ENCODE data around the gene SCN2B.

The SCN2B gene

GRCh38 chr11:118217575-118217974, 41.1 kb upstream of the SCN2B start:
- Histone ChIP-seq H3K27ac (ENCODE audit: extremely low read depth, low read depth, low read length) (no peak overlapping the region), H3K4me1 (ENCODE audit: control insufficient read depth, insufficient read depth, low read length) (no peaks in the 10 kb centered on the region), H3K9me3 (ENCODE audit: control insufficient read depth, insufficient read depth, low read depth, low read length) (no peaks in the 10 kb centered on the region), H3K4me3 (ENCODE audit: low read depth, low read length) (no peak overlapping the region), H3K36me3 (ENCODE audit: control insufficient read depth in 2 of 2, insufficient read depth in 1 of 2, low read length in 2 of 2) (no peaks in the 10 kb centered on the region)
- ChIA-PET CTCF (interaction anchor here (0.7 kb wide), 1 partner anchor 10 kb away, joined by 4 read pairs; no protein-coding TSS in a partner anchor), POLR2A (no interaction called here)
- TF ChIP-seq INSM2 (tag by site-specific recombination; IDR thresholded peaks at IDR 0.05) = no peak
- TF ChIP-seq SP2 (tag by site-specific recombination; IDR thresholded peaks at IDR 0.05) = no peak

GRCh38 chr11:118216621-118217481, 40.4 kb upstream of the SCN2B start:
- POLR2A ChIA-PET = no interaction called here
- 0 out of 2 replicates have a peak, but pooled peaks have one; percentile 7 for TF ChIP-seq ZIC2 (tag by site-specific recombination; IDR thresholded peaks at IDR 0.05)
- TF ChIP-seq YY1 (tag by site-specific recombination; IDR thresholded peaks at IDR 0.05) = no peak
- H3K9me3 ChIP-seq (ENCODE audit: control insufficient read depth, insufficient read depth, low read depth, low read length) = no peaks in the 10 kb centered on the region
- no peak overlapping the region for H3K27ac ChIP-seq (ENCODE audit: extremely low read depth, low read depth, low read length)
- no peaks in the 10 kb centered on the region for H3K4me1 ChIP-seq (ENCODE audit: control insufficient read depth, insufficient read depth, low read length)
- CTCF ChIA-PET = interaction anchor here (0.6 to 4.7 kb wide), 3 partner anchors 13 to 285 kb away, joined by 3 to 30 read pairs (median 3); no protein-coding TSS in a partner anchor
- no peaks in the 10 kb centered on the region for H3K36me3 ChIP-seq (ENCODE audit: control insufficient read depth in 2 of 2, insufficient read depth in 1 of 2, low read length in 2 of 2)
- H3K4me3 ChIP-seq (ENCODE audit: low read depth, low read length) = no peak overlapping the region

GRCh38 chr11:118215765-118216164, 39.3 kb upstream of the SCN2B start:
- Histone ChIP-seq H3K9me3 (ENCODE audit: control insufficient read depth, insufficient read depth, low read depth, low read length) (no peaks in the 10 kb centered on the region), H3K4me1 (ENCODE audit: control insufficient read depth, insufficient read depth, low read length) (no peaks in the 10 kb centered on the region), H3K36me3 (ENCODE audit: control insufficient read depth in 2 of 2, insufficient read depth in 1 of 2, low read length in 2 of 2) (no peaks in the 10 kb centered on the region), H3K27ac (ENCODE audit: extremely low read depth, low read depth, low read length) (no peak overlapping the region), H3K4me3 (ENCODE audit: low read depth, low read length) (no peak overlapping the region)
- ChIA-PET POLR2A (no interaction called here), CTCF (interaction anchor here (4.7 kb wide), 1 partner anchor 17 kb away, joined by 30 read pairs; no protein-coding TSS in a partner anchor)
- TF ChIP-seq ZBTB44 (tag by site-specific recombination; IDR thresholded peaks at IDR 0.05) = no peak
- no peak for TF ChIP-seq PRDM2 (tag by site-specific recombination; IDR thresholded peaks at IDR 0.05; ENCODE audit: borderline replicate concordance)
- TF ChIP-seq ZNF514 (tag by site-specific recombination; IDR thresholded peaks at IDR 0.05) = no peak
- no peak for TF ChIP-seq ZFP37 (tag by site-specific recombination; IDR thresholded peaks at IDR 0.05)
- no peak for TF ChIP-seq ZBTB26 (tag by site-specific recombination; optimal IDR thresholded peaks at IDR 0.05)
- TF ChIP-seq ZNF18 (tag by site-specific recombination; IDR thresholded peaks at IDR 0.05) = no peak
- TF ChIP-seq ZNF449 (tag by site-specific recombination; IDR thresholded peaks at IDR 0.05) = no peak
- TF ChIP-seq PRDM4 (tag by site-specific recombination; IDR thresholded peaks at IDR 0.05) = no peak

Data from HEK293 (cell line).